IMR-90 (cell line): ENCODE results near the gene KLHDC3. TPM values are rescaled to one million over a fixed set of nuclear protein-coding genes. Genes with fewer than 3 reads are reported as not detected.

Experiments used
- ATAC-seq: fragments of 200-7000 bp; cut with Tn5 transposase; 2 replicates; pipeline ENCODE4 v1.9.1; 2020; ENCODE audit warnings: low read depth, mild to moderate bottlenecking, moderate library complexity
- BruUV-seq: library from RNA; stranded (reverse); fragments of 400-500 nt; replicated peaks from 2 replicates; lab custom pipeline; 2021; lab: Mats Ljungman, UMichigan
- CTCF ChIA-PET: fragments of 300-600 bp; formaldehyde crosslinking; extraction: SDS; loops from one replicate; lab custom pipeline; 2021; ENCODE audit warnings: antibody characterized with exemption; lab: Yijun Ruan, JAX
- POLR2A ChIA-PET: fragments of 300-600 bp; sonication (Branson Sonifier 250); formaldehyde crosslinking; loops from one replicate; lab custom pipeline; 2022; ENCODE audit warnings: antibody characterized with exemption; ENCODE audit not compliant: unreplicated experiment; lab: Charles Lee
- DNase-seq: peaks from one replicate; pipeline ENCODE4 v3.0.0; 2013
- H2AFZ ChIP-seq: replicated peaks from 2 replicates; pipeline ENCODE3; 2013; ENCODE audit warnings: low read length, mild to moderate bottlenecking; ENCODE audit not compliant: poor library complexity
- H2AK5ac ChIP-seq: 2 replicates; pipeline ENCODE4 v1.6.1; 2013; ENCODE audit warnings: low read depth, low read length, inconsistent platforms
- H2AK9ac ChIP-seq: replicated peaks from 2 replicates; pipeline ENCODE3; 2013; ENCODE audit warnings: mild to moderate bottlenecking, low read depth, low read length, moderate library complexity; ENCODE audit not compliant: poor library complexity
- H2BK120ac ChIP-seq: 2 replicates; pipeline ENCODE4 v1.6.1; 2013; ENCODE audit warnings: low read depth, low read length, inconsistent platforms
- H2BK15ac ChIP-seq: 3 replicates; pipeline ENCODE4 v1.6.1; 2013; ENCODE audit warnings: low read depth, low read length, inconsistent platforms
- H2BK20ac ChIP-seq: 2 replicates; pipeline ENCODE4 v1.6.1; 2013; ENCODE audit warnings: low read depth, mild to moderate bottlenecking, inconsistent platforms, low read length, moderate library complexity
- H2BK5ac ChIP-seq: 2 replicates; pipeline ENCODE4 v1.6.1; 2013; ENCODE audit warnings: mild to moderate bottlenecking, low read depth, low read length, inconsistent platforms; ENCODE audit not compliant: poor library complexity, severe bottlenecking
- H3K14ac ChIP-seq: replicated peaks from 2 replicates; pipeline ENCODE4 v1.6.1; 2013; ENCODE audit warnings: low read depth, low read length, inconsistent platforms
- H3K18ac ChIP-seq: 2 replicates; pipeline ENCODE4 v1.6.1; 2013; ENCODE audit warnings: low read depth, low read length, control low read depth
- H3K23ac ChIP-seq: 2 replicates; pipeline ENCODE4 v1.6.1; 2013; ENCODE audit warnings: low read depth, low read length, inconsistent platforms
- H3K27ac ChIP-seq: 2 replicates; pipeline ENCODE4 v1.5.1; 2013; ENCODE audit warnings: mild to moderate bottlenecking, control low read depth, low read length; ENCODE audit not compliant: insufficient read depth
- H3K27me3 ChIP-seq: 2 replicates; pipeline ENCODE4 v1.6.1; 2013; ENCODE audit warnings: low read length; ENCODE audit not compliant: control insufficient read depth, insufficient read depth
- H3K36me3 ChIP-seq: 2 replicates; pipeline ENCODE4 v1.6.1; 2013; ENCODE audit warnings: low read length, mixed read lengths; ENCODE audit not compliant: control insufficient read depth, insufficient read depth
- H3K4ac ChIP-seq: 2 replicates; pipeline ENCODE4 v1.6.1; 2013; ENCODE audit warnings: low read depth, low read length, inconsistent platforms
- H3K4me1 ChIP-seq: 2 replicates; pipeline ENCODE4 v1.6.1; 2013; ENCODE audit warnings: low read length, mixed read lengths; ENCODE audit not compliant: control insufficient read depth, insufficient read depth
- H3K4me2 ChIP-seq: 2 replicates; pipeline ENCODE4 v1.6.1; 2013; ENCODE audit warnings: low read depth, mild to moderate bottlenecking, control low read depth, low read length, moderate library complexity
- H3K4me3 ChIP-seq: 2 replicates; pipeline ENCODE4 v1.5.1; 2013; ENCODE audit warnings: low read depth, mild to moderate bottlenecking, control low read depth, low read length, moderate library complexity; ENCODE audit not compliant: insufficient read depth
- H3K56ac ChIP-seq: 2 replicates; pipeline ENCODE4 v1.6.1; 2013; ENCODE audit warnings: low read length, inconsistent platforms; ENCODE audit not compliant: insufficient read depth; ENCODE audit errors: extremely low read depth
- H3K79me1 ChIP-seq, 2 experiments: 2 replicates each; pipeline ENCODE4 v1.6.1; 2013; ENCODE audit warnings: low read length in 2 of 2, inconsistent platforms in 1 of 2, low read depth in 1 of 2
- H3K9ac ChIP-seq: 2 replicates; pipeline ENCODE4 v1.6.1; 2013; ENCODE audit warnings: low read depth, low read length, control low read depth
- H3K9me1 ChIP-seq: 2 replicates; pipeline ENCODE4 v1.6.1; 2013; ENCODE audit warnings: low read length, inconsistent platforms; ENCODE audit not compliant: insufficient read depth
- H3K9me3 ChIP-seq: 2 replicates; pipeline ENCODE4 v1.6.1; 2013; ENCODE audit warnings: low read length; ENCODE audit not compliant: control insufficient read depth, insufficient read depth
- H4K20me1 ChIP-seq: 2 replicates; pipeline ENCODE4 v1.6.1; 2013; ENCODE audit warnings: low read length, inconsistent platforms; ENCODE audit not compliant: insufficient read depth
- H4K5ac ChIP-seq: 2 replicates; pipeline ENCODE4 v1.6.1; 2013; ENCODE audit warnings: mild to moderate bottlenecking, low read depth, low read length, control low read depth
- H4K8ac ChIP-seq, 2 experiments: 2 replicates each; pipeline ENCODE4 v1.6.1; 2013; ENCODE audit warnings: low read depth in 2 of 2, low read length in 2 of 2, control low read depth in 1 of 2, inconsistent platforms in 1 of 2
- H4K91ac ChIP-seq: 2 replicates; pipeline ENCODE4 v1.6.1; 2013; ENCODE audit warnings: low read depth, low read length, inconsistent platforms; ENCODE audit not compliant: insufficient read depth
- BHLHE40 ChIP-seq: fragments of 150-350 bp; IDR thresholded peaks from 2 replicates; pipeline ENCODE4 v1.6.1; 2016; ENCODE audit warnings: mild to moderate bottlenecking, low read depth, low read length
- CEBPB ChIP-seq: IDR thresholded peaks from 2 replicates; pipeline ENCODE4 v1.6.1; 2012; ENCODE audit warnings: low read depth, low read length, improper control_type of control experiment
- CHD1 ChIP-seq: IDR thresholded peaks from 2 replicates; pipeline ENCODE4 v1.6.1; 2012; ENCODE audit warnings: low read depth, low read length, improper control_type of control experiment
- POLR2A ChIP-seq: IDR thresholded peaks from 2 replicates; pipeline ENCODE4 v1.6.1; 2012; ENCODE audit warnings: mild to moderate bottlenecking, low read depth, low read length
- RAD21 ChIP-seq: IDR thresholded peaks from 2 replicates; pipeline ENCODE4 v1.6.1; 2012; ENCODE audit warnings: low read length, improper control_type of control experiment
- RFX5 ChIP-seq: IDR thresholded peaks from 2 replicates; pipeline ENCODE4 v1.8.0; 2012; ENCODE audit warnings: low read depth, mild to moderate bottlenecking, low read length, moderate library complexity
- SMC3 ChIP-seq: fragments of 150-350 bp; IDR thresholded peaks from 2 replicates; pipeline ENCODE4 v1.6.1; 2016; ENCODE audit warnings: low read depth, mild to moderate bottlenecking, antibody characterized with exemption, low read length, moderate library complexity
- WGBS, 2 experiments: methylation state at CpG; one replicate each; pipeline versions ENCODE4 v1.1.5 to v1.1.7; 2013; ENCODE audit warnings: missing lambda C conversion rate in 2 of 2; ENCODE audit not compliant: insufficient read length in 1 of 2; ENCODE audit errors: extremely low coverage in 2 of 2; 5-methylcytosine and 5-hydroxymethylcytosine counted together
- dilution Hi-C: fragments of 300-500 bp; cut with HindIII; formaldehyde crosslinking; loops from one replicate; pipeline ENCODE4 v1.14.3; 2018; ENCODE audit warnings: low sequenced_read_pairs; ENCODE audit not compliant: unreplicated experiment
- in situ Hi-C: fragments of 300-500 bp; cut with MboI; formaldehyde crosslinking; loops from 3 replicates; pipeline ENCODE4 v1.14.3; 2019; ENCODE audit warnings: low sequenced_read_pairs, inconsistent platforms, mixed read lengths
- intact Hi-C: fragments of 100-400 bp; cut with micrococcal nuclease; formaldehyde crosslinking; loops from 2 replicates; pipeline ENCODE4 v1.10.0; 2022
- polyA plus RNA-seq, 3 experiments: library from polyadenylated mRNA; depleted of rRNA; stranded (reverse); fragments of >200 nt; gene quantifications; 2 replicates each; pipeline ENCODE4 v1.2.3, GENCODE V29; 2012; ENCODE audit warnings: low replicate concordance in 1 of 3
- total RNA-seq: library from RNA; depleted of rRNA; stranded (reverse); fragments of >200 nt; gene quantifications from 2 replicates; pipeline ENCODE4 v1.2.3, GENCODE V29; 2012

Gene KLHDC3
- total and polyA plus RNA-seq, 2 of the 4 experiments (the other 2 are of a cell fraction), result 57.1 to 76.0 TPM

- TF ChIP-seq RAD21 (no peak), CEBPB (no peak)
These were observed 40.3 kb downstream of the KLHDC3 start (continued) for GRCh38 chr6:43054206-43054943.

GRCh38 chr6:43055966-43056365 lies 41.9 kb downstream of the KLHDC3 start:
- Histone ChIP-seq H2AK5ac (no peak overlapping the region), H3K4ac (no peak overlapping the region), H2BK5ac (no peak overlapping the region), H3K56ac (no peak overlapping the region), H3K4me2 (no peak overlapping the region), H3K14ac (no peak overlapping the region), H4K20me1 (no peaks in the 10 kb centered on the region), H3K23ac (no peak overlapping the region), H3K4me3 (no peak overlapping the region), H3K27ac (no peak overlapping the region), H3K9me3 (no peaks in the 10 kb centered on the region), H3K79me1 (peaks cover 32 to 64% of the 10 kb centered on the region in 2 experiments), H3K9me1 (peaks cover 23% of the 10 kb centered on the region), H2AFZ (no peak overlapping the region), H3K36me3 (peaks cover 24% of the 10 kb centered on the region), H4K91ac (no peak overlapping the region), H2BK20ac (no peak overlapping the region), H3K27me3 (no peaks in the 10 kb centered on the region), H3K9ac (no peak overlapping the region), H2BK120ac (no peak overlapping the region), H2AK9ac (no peak overlapping the region), H3K4me1 (peaks cover 25% of the 10 kb centered on the region), H4K5ac (no peak overlapping the region), H2BK15ac (no peak overlapping the region), H3K18ac (no peak overlapping the region), H4K8ac (no peak overlapping the region)
- dilution Hi-C loops (no loop called here), intact Hi-C loops (no loop called here), in situ Hi-C loops (no loop called here)
- DNase-seq (no peak), ATAC-seq (no peak)
- TF ChIP-seq CHD1 (no peak), RFX5 (no peak), BHLHE40 (no peak), POLR2A (no peak), SMC3 (no peak)
- ChIA-PET POLR2A (no interaction called here), CTCF (interaction anchor here (0.6 kb wide), 1 partner anchor 534 kb away, joined by 3 read pairs; no protein-coding TSS in a partner anchor)
- BruUV-seq, result no TSS peak
- no CpG with 5 or more reads among the region's 8 CpGs for WGBS, 2 experiments
